HEK293T (cell line): ENCODE results near the gene USP30.
A peak's percentile ranks its signal among the peaks of the same experiment; 100 is the strongest.
"Not testable (repeated sequence)": the region's sequence is repeated elsewhere in the genome, so short reads cannot be mapped to it uniquely, and the experiment has no call there.

Experiments
- CTCF ChIA-PET: fragments of 350-600 bp; formaldehyde crosslinking; extraction: SDS; loops from one replicate; lab custom pipeline; 2021; ENCODE audit warnings: antibody characterized with exemption, inconsistent platforms; lab: Yijun Ruan, JAX
- POLR2A ChIA-PET: fragments of 350-600 bp; formaldehyde crosslinking; extraction: SDS; loops from one replicate; lab custom pipeline; 2020; ENCODE audit warnings: antibody characterized with exemption, inconsistent platforms; lab: Yijun Ruan, JAX
- DNase-seq: peaks from one replicate; pipeline ENCODE4 v3.0.0; 2012; ENCODE audit warnings: mixed read lengths; ENCODE audit errors: extremely low spot score
- ARNT ChIP-seq: fragments of 450-650 bp; IDR thresholded peaks from 2 replicates; pipeline ENCODE4 v1.6.1; 2017; ENCODE audit warnings: mild to moderate bottlenecking
- BHLHE40 ChIP-seq: fragments of 450-650 bp; IDR thresholded peaks from 2 replicates; pipeline ENCODE4 v1.6.1; 2016; ENCODE audit warnings: mild to moderate bottlenecking, moderate library complexity, borderline replicate concordance
- CTBP1 ChIP-seq: fragments of 450-650 bp; IDR thresholded peaks from 2 replicates; pipeline ENCODE4 v1.6.1; 2016; ENCODE audit warnings: borderline replicate concordance
- ELF4 ChIP-seq: fragments of 450-650 bp; IDR thresholded peaks from 2 replicates; pipeline ENCODE4 v1.6.1; 2017; ENCODE audit warnings: antibody characterized with exemption
- FOXA1 ChIP-seq: fragments of 450-650 bp; IDR thresholded peaks from 2 replicates; pipeline ENCODE4 v1.6.1; 2016; ENCODE audit warnings: mild to moderate bottlenecking
- FOXK2 ChIP-seq: fragments of 450-650 bp; IDR thresholded peaks from 2 replicates; pipeline ENCODE4 v1.6.1; 2016; ENCODE audit warnings: mild to moderate bottlenecking
- FOXM1 ChIP-seq: fragments of 450-650 bp; IDR thresholded peaks from 2 replicates; pipeline ENCODE4 v1.6.1; 2017; ENCODE audit warnings: mild to moderate bottlenecking, borderline replicate concordance
- HDGF ChIP-seq: fragments of 450-650 bp; IDR thresholded peaks from 2 replicates; pipeline ENCODE4 v1.6.1; 2017; ENCODE audit warnings: antibody characterized with exemption, borderline replicate concordance
- L3MBTL2 ChIP-seq: fragments of 450-650 bp; conservative IDR thresholded peaks from 2 replicates; pipeline ENCODE4 v1.6.1; 2016; ENCODE audit warnings: mild to moderate bottlenecking
- LEF1 ChIP-seq: fragments of 450-650 bp; IDR thresholded peaks from 2 replicates; pipeline ENCODE4 v1.6.1; 2017; ENCODE audit warnings: mild to moderate bottlenecking, borderline replicate concordance
- NFRKB ChIP-seq: fragments of 450-650 bp; IDR thresholded peaks from 2 replicates; pipeline ENCODE4 v1.6.1; 2016; ENCODE audit warnings: mild to moderate bottlenecking, moderate library complexity
- SP1 ChIP-seq: fragments of 450-650 bp; IDR thresholded peaks from 2 replicates; pipeline ENCODE4 v1.6.1; 2017
- SUZ12 ChIP-seq: fragments of 450-650 bp; IDR thresholded peaks from 2 replicates; pipeline ENCODE4 v1.6.1; 2016; ENCODE audit warnings: mild to moderate bottlenecking
- TARDBP ChIP-seq: fragments of 450-650 bp; IDR thresholded peaks from 2 replicates; pipeline ENCODE4 v1.6.1; 2016
- ZNF384 ChIP-seq: fragments of 450-650 bp; IDR thresholded peaks from 2 replicates; pipeline ENCODE4 v1.6.1; 2016
- TF ChIP-seq, protein P1 (sequence below): fragments of 450-650 bp; IDR thresholded peaks from 2 replicates; pipeline ENCODE4 v1.6.1; 2016

The USP30 gene

DNA sequence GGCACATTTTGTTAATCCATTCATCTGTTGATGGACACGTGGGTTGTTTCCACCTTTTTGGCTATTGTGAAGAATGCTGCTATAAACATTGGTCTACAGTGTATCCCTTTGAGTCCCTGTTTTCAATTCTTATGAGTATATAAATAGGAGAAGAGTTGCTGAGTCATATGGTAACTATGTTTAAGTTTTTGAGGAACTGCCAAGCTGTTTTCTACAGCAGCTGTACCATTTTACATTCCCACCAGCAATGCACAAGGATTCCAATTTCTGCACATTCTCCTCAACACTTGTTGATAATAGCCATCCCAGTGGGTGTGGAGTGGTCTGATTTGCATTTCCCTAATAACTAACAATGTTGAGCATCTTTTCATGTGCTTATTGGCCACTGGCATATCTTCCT is 24.6 kb upstream of the USP30 start:
- POLR2A ChIA-PET, result no interaction called here
- no peak for DNase-seq
- CTCF ChIA-PET, result no interaction called here
- TF ChIP-seq FOXK2, result no peak
- no peak for TF ChIP-seq ELF4
- no peak for TF ChIP-seq HDGF
- no peak for TF ChIP-seq LEF1
- TF ChIP-seq ARNT, result no peak
- no peak for TF ChIP-seq FOXM1
- no peak for TF ChIP-seq L3MBTL2
- no peak for TF ChIP-seq TARDBP
- no peak for TF ChIP-seq ZNF384
- TF ChIP-seq CTBP1, result no peak
- no peak for TF ChIP-seq NFRKB
- TF ChIP-seq SP1, result no peak
- no peak for TF ChIP-seq FOXA1
- no peak for TF ChIP-seq BHLHE40

DNA sequence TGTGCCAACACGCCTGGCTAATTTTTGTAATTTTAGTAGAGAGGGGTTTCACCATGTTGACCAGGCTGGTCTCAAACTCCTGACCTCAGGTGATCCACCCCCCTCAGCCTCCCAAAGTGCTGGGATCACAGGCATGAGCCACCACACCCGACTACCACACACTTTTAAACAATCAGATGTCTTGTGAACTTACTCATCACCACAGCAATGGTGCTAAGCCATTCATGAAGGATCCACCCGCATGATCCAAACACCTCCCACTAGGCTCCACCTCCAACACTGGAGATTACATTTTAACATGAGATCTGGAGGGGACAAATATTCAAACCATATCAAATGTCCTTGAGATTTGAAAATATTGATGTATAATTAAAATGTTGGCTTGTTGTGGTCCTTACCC is 23.8 kb upstream of the USP30 start:
- DNase-seq, CTCF ChIA-PET, POLR2A ChIA-PET: not testable (repeated sequence)

DNA sequence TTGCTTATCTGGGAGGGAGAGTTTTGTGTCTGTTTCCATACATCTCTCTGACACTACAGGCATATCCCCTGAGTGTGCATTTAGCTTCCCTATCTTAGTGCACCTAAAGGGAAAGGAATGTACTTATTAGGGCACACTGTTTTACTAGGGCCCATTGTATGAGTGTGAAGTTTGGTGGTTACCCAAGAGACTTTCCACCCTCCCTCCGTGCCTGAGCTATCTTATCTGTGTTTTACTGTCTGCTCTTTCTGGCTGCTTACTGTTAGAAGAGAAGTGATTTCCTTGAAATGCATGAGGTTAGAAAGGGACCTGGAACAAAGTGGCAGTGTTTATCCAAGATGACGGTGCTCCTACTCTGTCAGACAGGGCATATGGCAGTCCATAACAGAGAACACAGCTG is 23.0 kb upstream of the USP30 start:
- ChIA-PET POLR2A (no interaction called here), CTCF (no interaction called here)
- DNase-seq, result no peak
- no peak for TF ChIP-seq FOXM1
- TF ChIP-seq, protein P1, sequence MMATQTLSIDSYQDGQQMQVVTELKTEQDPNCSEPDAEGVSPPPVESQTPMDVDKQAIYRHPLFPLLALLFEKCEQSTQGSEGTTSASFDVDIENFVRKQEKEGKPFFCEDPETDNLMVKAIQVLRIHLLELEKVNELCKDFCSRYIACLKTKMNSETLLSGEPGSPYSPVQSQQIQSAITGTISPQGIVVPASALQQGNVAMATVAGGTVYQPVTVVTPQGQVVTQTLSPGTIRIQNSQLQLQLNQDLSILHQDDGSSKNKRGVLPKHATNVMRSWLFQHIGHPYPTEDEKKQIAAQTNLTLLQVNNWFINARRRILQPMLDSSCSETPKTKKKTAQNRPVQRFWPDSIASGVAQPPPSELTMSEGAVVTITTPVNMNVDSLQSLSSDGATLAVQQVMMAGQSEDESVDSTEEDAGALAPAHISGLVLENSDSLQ, result no peak
- TF ChIP-seq SP1, result no peak
- TF ChIP-seq ARNT, result no peak
- no peak for TF ChIP-seq LEF1

DNA sequence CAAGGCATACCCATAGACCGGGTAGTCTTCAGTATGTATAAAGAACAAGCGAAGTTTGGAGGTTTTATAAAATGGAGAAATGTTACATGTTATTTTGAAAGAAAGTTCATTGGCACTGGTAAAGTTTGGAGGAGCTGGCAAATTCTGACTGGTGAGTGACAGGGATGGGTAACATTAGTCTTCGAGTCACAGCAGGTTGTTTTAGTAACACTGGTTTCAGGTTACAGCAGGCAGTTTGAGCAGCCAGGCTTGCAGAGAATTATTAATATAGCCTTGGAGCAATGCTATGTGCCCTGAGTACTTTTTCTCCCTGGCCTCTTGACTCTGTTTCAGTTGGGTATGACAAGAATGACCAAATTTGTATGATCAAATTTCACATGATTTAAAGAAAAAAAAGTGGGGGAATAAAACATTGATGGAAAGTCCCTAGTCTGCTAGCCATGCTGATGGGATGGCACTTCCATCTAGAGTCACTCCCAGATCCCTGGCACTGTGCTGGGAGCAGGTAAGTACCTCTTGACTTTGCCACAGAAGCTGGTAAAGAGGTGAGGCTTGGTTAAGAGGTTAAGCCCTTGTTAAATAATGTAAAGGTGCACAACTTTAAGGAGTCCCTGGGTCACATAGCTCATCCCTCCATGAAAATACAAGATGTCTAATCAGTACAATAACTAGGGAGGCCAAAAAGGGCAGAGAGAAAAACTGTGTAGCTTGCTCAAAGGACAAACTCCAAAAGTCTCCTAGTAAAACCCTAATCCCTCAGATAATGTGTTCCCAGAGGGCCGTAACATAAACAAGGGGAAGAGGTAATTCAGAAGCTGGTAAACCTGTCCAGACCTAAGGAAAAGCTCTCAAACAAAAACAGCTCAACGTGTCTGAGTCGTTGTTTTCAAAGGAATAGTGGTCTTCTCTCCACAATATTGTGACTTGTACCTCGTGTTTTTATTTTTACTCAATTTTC is 18.9 kb upstream of the USP30 start:
- CTCF ChIA-PET, result no interaction called here
- no peak for TF ChIP-seq L3MBTL2
- TF ChIP-seq, protein P1, result peak; percentile 94

DNA sequence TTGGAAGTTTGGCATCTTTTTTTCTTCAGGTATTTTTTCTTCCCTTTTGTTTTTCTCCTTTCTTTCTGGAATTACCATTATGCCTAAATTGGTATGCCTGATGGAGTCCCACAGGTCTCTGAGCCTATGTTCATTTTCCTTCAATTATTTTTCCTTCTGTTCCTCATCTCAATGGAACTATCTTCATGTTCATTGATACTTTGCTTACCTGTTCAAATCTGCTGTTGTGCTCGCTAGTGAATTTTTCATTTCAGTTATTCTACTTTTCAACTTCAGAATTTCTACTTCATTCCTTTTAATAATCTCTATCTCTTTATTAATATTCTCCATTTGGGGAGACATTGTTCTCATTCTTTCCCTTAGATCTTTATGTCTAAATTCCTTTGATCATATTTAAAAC is 15.4 kb upstream of the USP30 start:
- ChIA-PET POLR2A (no interaction called here), CTCF (no interaction called here)
- DNase-seq, result no peak
- no peak for TF ChIP-seq ARNT
- no peak for TF ChIP-seq NFRKB
- TF ChIP-seq BHLHE40, result no peak
- no peak for TF ChIP-seq ELF4
- no peak for TF ChIP-seq CTBP1
- TF ChIP-seq ZNF384, result no peak
- TF ChIP-seq FOXA1, result no peak
- TF ChIP-seq SUZ12, result no peak
- TF ChIP-seq TARDBP, result no peak
- TF ChIP-seq FOXM1, result no peak
- TF ChIP-seq HDGF, result no peak
- TF ChIP-seq, protein P1, result no peak
- no peak for TF ChIP-seq FOXK2
- TF ChIP-seq L3MBTL2, result no peak

More for the DNA sequence above, 18.9 kb upstream of the USP30 start:
- POLR2A ChIA-PET, result interaction anchor here (0.7 to 0.9 kb wide), 2 partner anchors 19 to 63 kb away, joined by 3 to 4 read pairs; partner anchors contain the start of gene USP30
- peak; percentile 17 for DNase-seq

DNA sequence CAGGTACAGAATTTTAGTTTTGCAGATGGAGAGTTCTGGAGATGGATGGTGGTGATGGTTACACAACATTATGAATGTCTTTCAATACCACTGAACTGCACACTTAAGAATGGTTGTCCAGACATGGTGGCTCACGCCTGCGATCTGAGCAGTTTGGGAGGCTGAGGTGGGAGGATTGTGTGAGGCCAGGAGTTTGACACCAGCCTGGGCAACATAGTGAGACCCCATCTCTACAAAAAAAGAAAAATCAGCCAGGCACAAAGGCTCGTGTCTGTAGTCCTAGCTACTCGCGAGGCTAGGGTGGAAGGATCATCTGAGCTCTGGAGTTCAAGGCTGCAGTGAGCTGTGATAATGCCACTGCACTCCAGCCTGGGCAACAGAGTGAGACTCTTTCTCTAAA is 8.1 kb upstream of the USP30 start:
- no peak for TF ChIP-seq HDGF
- TF ChIP-seq LEF1, result no peak
- no peak for TF ChIP-seq SP1
- no peak for TF ChIP-seq ELF4
- CTCF ChIA-PET, result no interaction called here
- no peak for DNase-seq
- POLR2A ChIA-PET, result no interaction called here

DNA sequence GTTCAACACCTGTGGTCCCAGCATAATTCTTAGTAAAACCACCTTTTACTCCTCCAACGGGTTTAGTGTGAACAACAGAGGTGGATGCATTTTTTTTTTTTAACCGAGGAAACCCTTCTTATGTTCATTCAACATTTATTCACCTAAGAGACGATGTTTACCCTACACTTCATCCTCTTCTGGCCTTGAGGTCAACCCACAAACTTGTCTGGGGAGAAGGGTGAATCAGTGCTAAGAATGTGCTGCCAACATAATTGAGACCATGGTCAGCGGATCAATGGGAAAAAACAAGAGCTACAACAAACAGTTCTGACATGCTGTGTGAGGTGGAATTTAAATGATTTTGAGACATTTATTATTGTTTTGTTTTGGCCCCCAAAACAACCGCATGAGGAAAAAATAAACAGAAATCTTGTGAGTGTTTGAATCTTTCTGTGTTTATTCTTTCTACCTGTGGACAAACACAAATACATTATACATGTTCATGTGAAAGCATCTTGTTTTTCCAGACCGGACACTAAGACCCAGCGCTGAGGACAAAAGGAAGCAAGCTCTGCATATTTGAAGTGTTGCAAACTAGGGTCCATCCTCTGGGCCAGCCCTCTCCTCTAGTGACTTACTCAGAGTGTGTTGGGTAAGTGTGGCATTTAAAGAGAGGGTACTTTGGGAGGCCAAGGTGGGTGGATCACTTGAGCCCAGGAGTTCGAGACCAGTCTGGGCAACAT is 5.1 kb upstream of the USP30 start:
- no peak for TF ChIP-seq ARNT
- ChIA-PET CTCF (no interaction called here), POLR2A (no interaction called here)
- DNase-seq, result no peak

DNA sequence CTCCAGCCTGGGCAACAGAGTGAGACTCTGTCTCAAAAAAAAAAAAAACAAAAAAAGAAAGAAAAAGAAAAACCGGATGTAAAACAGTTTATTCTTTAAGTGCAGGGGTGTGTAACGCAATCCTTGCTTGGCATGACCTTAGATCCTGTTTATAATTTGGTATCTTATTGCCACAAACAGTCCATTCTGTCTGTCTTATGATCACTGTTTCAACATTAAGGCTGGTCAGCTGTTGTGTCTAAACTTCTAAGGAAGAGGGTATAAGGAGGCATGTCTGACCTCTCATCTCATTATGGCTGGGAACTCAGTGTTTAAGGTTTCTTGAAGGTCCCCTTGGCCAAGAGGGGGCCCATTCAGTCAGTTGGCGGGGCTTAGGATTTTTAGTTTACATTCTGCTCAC is 3.7 kb upstream of the USP30 start:
- CTCF ChIA-PET, POLR2A ChIA-PET, DNase-seq: not testable (repeated sequence)

DNA sequence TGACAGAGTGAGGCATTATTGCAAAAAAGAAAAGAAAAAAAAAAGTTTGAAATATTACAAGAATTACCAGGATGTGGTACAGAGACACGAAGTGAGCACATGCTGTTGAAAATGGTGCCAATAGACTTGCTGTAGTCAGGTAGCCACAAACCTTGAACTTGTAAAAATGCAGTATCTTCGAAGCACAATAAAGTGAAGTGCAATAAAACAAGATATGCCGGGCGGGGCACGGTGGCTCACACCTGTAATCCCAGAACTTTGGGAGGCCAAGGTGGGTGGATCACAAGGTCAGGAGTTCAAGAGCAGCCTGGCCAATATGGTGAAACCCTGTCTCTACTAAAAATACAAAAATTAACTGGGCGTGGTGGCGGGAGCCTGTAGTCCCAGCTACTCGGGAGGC is 2.6 kb upstream of the USP30 start:
- DNase-seq, CTCF ChIA-PET, POLR2A ChIA-PET: not testable (repeated sequence)
